Neural cell (in vitro differentiated cells): Measurements from ENCODE around the gene NUFIP1.
A peak's percentile ranks its signal among the peaks of the same experiment; 100 is the strongest.

Experiments
- CTCF ChIP-seq: fragments of 450-650 bp; IDR thresholded peaks from 2 replicates; pipeline ENCODE4 v1.5.1; 2014; ENCODE audit warnings: antibody characterized with exemption, mild to moderate bottlenecking, moderate library complexity; ENCODE audit not compliant: poor library complexity, severe bottlenecking
- EP300 ChIP-seq: fragments of 450-650 bp; conservative IDR thresholded peaks from 2 replicates; pipeline ENCODE4 v1.6.1; 2014; ENCODE audit warnings: antibody characterized with exemption, mild to moderate bottlenecking, moderate library complexity; ENCODE audit not compliant: poor library complexity, severe bottlenecking
- EZH2 ChIP-seq: fragments of 200-600, 300-800 bp; shearing (Covaris generic), sonication (generic); IDR thresholded peaks from 2 replicates; pipeline ENCODE4 v1.6.1; 2014; ENCODE audit warnings: antibody characterized with exemption, low read length, borderline replicate concordance, mild to moderate bottlenecking; ENCODE audit not compliant: insufficient read depth, poor library complexity, severe bottlenecking
- POLR2AphosphoS5 ChIP-seq: IDR thresholded peaks from 2 replicates; pipeline ENCODE4 v1.6.1; 2012
- RAD21 ChIP-seq: fragments of 450-650 bp; conservative IDR thresholded peaks from 2 replicates; pipeline ENCODE4 v1.6.1; 2014; ENCODE audit warnings: antibody characterized with exemption, mild to moderate bottlenecking, moderate library complexity
- REST ChIP-seq: IDR thresholded peaks from 2 replicates; pipeline ENCODE4 v1.6.1; 2012; ENCODE audit warnings: borderline replicate concordance
- SMC3 ChIP-seq: fragments of 450-650 bp; conservative IDR thresholded peaks from 2 replicates; pipeline ENCODE4 v1.6.1; 2014; ENCODE audit warnings: antibody characterized with exemption, mild to moderate bottlenecking, moderate library complexity; ENCODE audit not compliant: poor library complexity
- TAF1 ChIP-seq: IDR thresholded peaks from 2 replicates; pipeline ENCODE4 v1.6.1; 2012; ENCODE audit warnings: low read depth

- TF ChIP-seq CTCF, result no peak
- TF ChIP-seq RAD21, result no peak
- peak; percentile 76 for TF ChIP-seq EP300
- no peak for TF ChIP-seq POLR2AphosphoS5
- TF ChIP-seq TAF1, result no peak
- TF ChIP-seq EZH2, result no peak
- peak; percentile 11 for TF ChIP-seq REST
- TF ChIP-seq SMC3, result no peak
Observed at GRCh38 chr13:44902738-44903137, 86.5 kb downstream of the NUFIP1 start.
